ENCODE measurements around the gene PLEKHA7. TPM values are rescaled to one million over a fixed set of nuclear protein-coding genes. Genes with fewer than 3 reads are reported as not detected.

Gene PLEKHA7
- total RNA-seq, 3 donors from 2014 or later: 9.8 to 54.6 (median 36.7) TPM

- H3K27ac ChIP-seq: no peak overlapping the region
- H3K9me3 ChIP-seq: no peaks in the 10 kb centered on the region
- H3K4me3 ChIP-seq: no peak overlapping the region
- no peak for DNase-seq (ENCODE audit: low spot score in 2 of 2)
- intact Hi-C loops (cut with DNase I; ENCODE audit: low total_unique reads): no loop called here
- no peaks in the 10 kb centered on the region for H3K27me3 ChIP-seq
- H3K4me1 ChIP-seq: no peaks in the 10 kb centered on the region
- peak; percentile 41 to 58 (median 46) for TF ChIP-seq CTCF (IDR thresholded peaks at IDR 0.05)
- TF ChIP-seq POLR2AphosphoS5 (IDR thresholded peaks at IDR 0.05): no peak
- H3K36me3 ChIP-seq: no peaks in the 10 kb centered on the region
These were observed 78.5 kb downstream of the PLEKHA7 start for GRCh38 chr11:16935518-16936302.

GRCh38 chr11:16933756-16934603, 80.2 kb downstream of the PLEKHA7 start:
- Histone ChIP-seq H3K27ac (no peak overlapping the region), H3K36me3 (no peaks in the 10 kb centered on the region), H3K4me3 (no peak overlapping the region), H3K4me1 (no peaks in the 10 kb centered on the region), H3K9me3 (no peaks in the 10 kb centered on the region), H3K27me3 (no peaks in the 10 kb centered on the region)
- intact Hi-C loops (cut with DNase I; ENCODE audit: low total_unique reads): no loop called here
- TF ChIP-seq POLR2A (IDR thresholded peaks at IDR 0.05) (no peak), POLR2AphosphoS5 (IDR thresholded peaks at IDR 0.05) (no peak), CTCF (IDR thresholded peaks at IDR 0.05) (no peak)
- DNase-seq (ENCODE audit: low spot score in 2 of 2): no peak

GRCh38 chr11:16933291-16933690, 80.9 kb downstream of the PLEKHA7 start:
- H3K9me3 ChIP-seq: no peaks in the 10 kb centered on the region
- DNase-seq (ENCODE audit: low spot score in 2 of 2): no peak
- no peaks in the 10 kb centered on the region for H3K4me1 ChIP-seq
- no peak overlapping the region for H3K4me3 ChIP-seq
- intact Hi-C loops (cut with DNase I; ENCODE audit: low total_unique reads): no loop called here
- TF ChIP-seq CTCF (IDR thresholded peaks at IDR 0.05) (no peak), POLR2AphosphoS5 (IDR thresholded peaks at IDR 0.05) (no peak), POLR2A (IDR thresholded peaks at IDR 0.05) (no peak)
- no peaks in the 10 kb centered on the region for H3K27me3 ChIP-seq
- no peak overlapping the region for H3K27ac ChIP-seq
- no peaks in the 10 kb centered on the region for H3K36me3 ChIP-seq

- no peak overlapping the region for H3K4me3 ChIP-seq
- intact Hi-C loops (cut with DNase I; ENCODE audit: low total_unique reads): no loop called here
- H3K27ac ChIP-seq: no peak overlapping the region
- H3K36me3 ChIP-seq: no peaks in the 10 kb centered on the region
- TF ChIP-seq POLR2A (IDR thresholded peaks at IDR 0.05): no peak
- TF ChIP-seq CTCF (IDR thresholded peaks at IDR 0.05): no peak
- TF ChIP-seq POLR2AphosphoS5 (IDR thresholded peaks at IDR 0.05): no peak
- no peaks in the 10 kb centered on the region for H3K27me3 ChIP-seq
- DNase-seq (ENCODE audit: low spot score in 2 of 2): no peak
- peaks cover 0 to 13% of the 10 kb centered on the region in 2 donors for H3K4me1 ChIP-seq
- no peaks in the 10 kb centered on the region for H3K9me3 ChIP-seq
These were observed 86.2 kb downstream of the PLEKHA7 start for GRCh38 chr11:16928044-16928443.

All from breast epithelium (tissue), 4 donors.